GM06990 (cell line): ENCODE measurements around the gene TMEM222.

Experiments used
- DNase-seq: peaks from one replicate; pipeline ENCODE4 v3.0.0-alpha.2; 2011; ENCODE audit not compliant: insufficient read length; ENCODE audit errors: extremely low read depth
- H3K27me3 ChIP-seq: replicated peaks from 2 replicates; pipeline ENCODE4 v1.6.0; 2011; ENCODE audit warnings: low read length; ENCODE audit not compliant: control insufficient read depth, insufficient read depth
- H3K36me3 ChIP-seq: 2 replicates; pipeline ENCODE4 v1.5.1; 2011; ENCODE audit warnings: low read length; ENCODE audit not compliant: control insufficient read depth, insufficient read depth
- H3K4me3 ChIP-seq: replicated peaks from 2 replicates; pipeline ENCODE4 v1.5.1; 2011; ENCODE audit warnings: low read depth, mild to moderate bottlenecking, control low read depth, low read length
- CTCF ChIP-seq: IDR thresholded peaks from 2 replicates; pipeline ENCODE4 v1.5.1; 2011; ENCODE audit warnings: low read length, control low read depth, mild to moderate bottlenecking, inconsistent platforms; ENCODE audit not compliant: insufficient read depth, poor library complexity, severe bottlenecking

The TMEM222 gene

GRCh38 chr1:27379564-27380122 lies 57.7 kb downstream of the TMEM222 start:
- DNase-seq = no peak
- Histone ChIP-seq H3K36me3 (no peaks in the 10 kb centered on the region), H3K27me3 (peaks cover 1% of the 10 kb centered on the region), H3K4me3 (no peak overlapping the region)
- no peak for TF ChIP-seq CTCF

- no peak for DNase-seq
- H3K4me3 ChIP-seq = no peak overlapping the region
- peaks cover 1% of the 10 kb centered on the region for H3K27me3 ChIP-seq
- H3K36me3 ChIP-seq = no peaks in the 10 kb centered on the region
- no peak for TF ChIP-seq CTCF
Observed at GRCh38 chr1:27380224-27380623, 58.3 kb downstream of the TMEM222 start.

- Histone ChIP-seq H3K4me3 (no peak overlapping the region), H3K36me3 (no peaks in the 10 kb centered on the region), H3K27me3 (peaks cover 1% of the 10 kb centered on the region)
- no peak for TF ChIP-seq CTCF
- DNase-seq = no peak
Observed at GRCh38 chr1:27380766-27381733, 59.1 kb downstream of the TMEM222 start.

- Histone ChIP-seq H3K36me3 (no peaks in the 10 kb centered on the region), H3K27me3 (no peaks in the 10 kb centered on the region; the same call in 1 of the 2 replicates), H3K4me3 (no peak overlapping the region)
- TF ChIP-seq CTCF = no peak
- no peak for DNase-seq
Observed at GRCh38 chr1:27381969-27382762, 60.2 kb downstream of the TMEM222 start.

GRCh38 chr1:27383039-27383605 lies 61.2 kb downstream of the TMEM222 start, which contains the start of gene CD164L2:
Gene CD164L2 (minus strand): TSS chr1:27383333. CDS start chr1:27383239, 94 bp downstream.
- H3K36me3 ChIP-seq = no peaks in the 10 kb centered on the region
- H3K27me3 ChIP-seq = no peaks in the 10 kb centered on the region; the same call in 1 of the 2 replicates
- TF ChIP-seq CTCF = no peak
- no peak within 1 kb of the TSS for H3K4me3 ChIP-seq
- no peak for DNase-seq
